ENCODE results near the gene NCOA3.
A peak's percentile ranks its signal among the peaks of the same experiment; 100 is the strongest.

The NCOA3 gene

GRCh38 chr20:47635256-47635655, 133.6 kb downstream of the NCOA3 start:
- DNase-seq (ENCODE audit: low spot score) = no peak

GRCh38 chr20:47638851-47639250, 137.2 kb downstream of the NCOA3 start:
- DNase-seq (ENCODE audit: low spot score) = no peak

- DNase-seq (ENCODE audit: low spot score) = no peak
Observed at GRCh38 chr20:47642118-47642517, 140.4 kb downstream of the NCOA3 start.

GRCh38 chr20:47642624-47643023, 140.9 kb downstream of the NCOA3 start:
- DNase-seq (ENCODE audit: low spot score) = no peak

- DNase-seq (ENCODE audit: low spot score) = no peak
Observed at GRCh38 chr20:47645632-47646031, 143.9 kb downstream of the NCOA3 start.

GRCh38 chr20:47647994-47648393, 146.3 kb downstream of the NCOA3 start:
- no peak for DNase-seq (ENCODE audit: low spot score)

GRCh38 chr20:47648943-47649342, 147.3 kb downstream of the NCOA3 start:
- DNase-seq (ENCODE audit: low spot score) = no peak

- no peak for DNase-seq (ENCODE audit: low spot score)
Observed at GRCh38 chr20:47652301-47652700, 150.6 kb downstream of the NCOA3 start.

GRCh38 chr20:47652794-47653193, 151.1 kb downstream of the NCOA3 start:
- DNase-seq (ENCODE audit: low spot score) = no peak

- DNase-seq (ENCODE audit: low spot score) = no peak
Observed at GRCh38 chr20:47653869-47654268, 152.2 kb downstream of the NCOA3 start.

GRCh38 chr20:47654370-47654769, 152.7 kb downstream of the NCOA3 start:
- no peak for DNase-seq (ENCODE audit: low spot score)

GRCh38 chr20:47655635-47656034, 153.9 kb downstream of the NCOA3 start:
- no peak for DNase-seq (ENCODE audit: low spot score)

GRCh38 chr20:47656318-47656717, 154.6 kb downstream of the NCOA3 start:
- no peak for DNase-seq (ENCODE audit: low spot score)

- DNase-seq (ENCODE audit: low spot score) = no peak
Observed at GRCh38 chr20:47659904-47660601, 158.4 kb downstream of the NCOA3 start.

- DNase-seq (ENCODE audit: low spot score) = no peak
Observed at GRCh38 chr20:47660602-47660905, 158.9 kb downstream of the NCOA3 start.

GRCh38 chr20:47660983-47661700, 159.5 kb downstream of the NCOA3 start:
- no peak for DNase-seq (ENCODE audit: low spot score)

GRCh38 chr20:47661714-47662113, 160.0 kb downstream of the NCOA3 start:
- no peak for DNase-seq (ENCODE audit: low spot score)

- DNase-seq (ENCODE audit: low spot score) = no peak
Observed at GRCh38 chr20:47662483-47663353, 161.0 kb downstream of the NCOA3 start.

GRCh38 chr20:47663354-47664067, 161.8 kb downstream of the NCOA3 start:
- peak; percentile 71 for DNase-seq (ENCODE audit: low spot score)

GRCh38 chr20:47664068-47664437, 162.4 kb downstream of the NCOA3 start:
- DNase-seq (ENCODE audit: low spot score) = no peak

GRCh38 chr20:47664744-47665143, 163.1 kb downstream of the NCOA3 start:
- DNase-seq (ENCODE audit: low spot score) = no peak

Data from pons (tissue), 1 donor.